Measurements from ENCODE around the gene PACS2. TPM values are rescaled to one million over a fixed set of nuclear protein-coding genes. Genes with fewer than 3 reads are reported as not detected.

Gene PACS2
- total and polyA plus RNA-seq, 2 experiments from 2014 or later, result 41.1 to 54.5 TPM

- Histone ChIP-seq H3K4me3 (no peak overlapping the region), H3K9me2 (replicated peaks; ENCODE audit: insufficient read depth) (no peaks in the 10 kb centered on the region), H3K4me1 (ENCODE audit: insufficient read depth) (peaks cover 5% of the 10 kb centered on the region), H3K4me2 (no peak overlapping the region), H3K27me3 (no peaks in the 10 kb centered on the region), H4K20me1 (ENCODE audit: insufficient read depth, poor library complexity, severe bottlenecking) (peaks cover 10% of the 10 kb centered on the region), H2AFZ (no peak overlapping the region), H3K36me3 (replicated peaks; ENCODE audit: insufficient read depth, low read depth) (no peaks in the 10 kb centered on the region), H3K27ac (no peak overlapping the region), H3K9me3 (ENCODE audit: low read depth) (no peaks in the 10 kb centered on the region), H3K79me2 (peaks cover 13% of the 10 kb centered on the region)
- WGBS (ENCODE audit: low lambda C conversion rate, missing lambda C conversion rate), result 77% methylated on average over 6 of the region's 6 CpGs
- TF ChIP-seq EZH2 (IDR thresholded peaks at IDR 0.05; ENCODE audit: borderline replicate concordance) (no peak), CTCF (IDR thresholded peaks at IDR 0.05; ENCODE audit: poor library complexity) (no peak), EZH2phosphoT487 (IDR thresholded peaks at IDR 0.05; ENCODE audit: low read depth, severe bottlenecking, unreplicated experiment) (no peak)
- DNase-seq (ENCODE audit: low spot score), result no peak
Observed at GRCh38 chr14:105303949-105304348, 10.6 kb upstream of the PACS2 start.

- WGBS (ENCODE audit: low lambda C conversion rate, missing lambda C conversion rate), result 82% methylated on average over 9 of the region's 9 CpGs
- DNase-seq (ENCODE audit: low spot score), result no peak
- no peak overlapping the region for H3K27ac ChIP-seq
- no peaks in the 10 kb centered on the region for H3K9me2 ChIP-seq (replicated peaks; ENCODE audit: insufficient read depth)
- H3K79me2 ChIP-seq, result peaks cover 6% of the 10 kb centered on the region
- H3K4me3 ChIP-seq, result no peak overlapping the region
- H3K36me3 ChIP-seq (replicated peaks; ENCODE audit: insufficient read depth, low read depth), result no peaks in the 10 kb centered on the region
- H2AFZ ChIP-seq, result no peak overlapping the region
- H3K27me3 ChIP-seq, result no peaks in the 10 kb centered on the region
- TF ChIP-seq CTCF (IDR thresholded peaks at IDR 0.05; ENCODE audit: poor library complexity), result no peak
- no peak for TF ChIP-seq EZH2phosphoT487 (IDR thresholded peaks at IDR 0.05; ENCODE audit: low read depth, severe bottlenecking, unreplicated experiment)
- TF ChIP-seq EZH2 (IDR thresholded peaks at IDR 0.05; ENCODE audit: borderline replicate concordance), result no peak
- H3K4me2 ChIP-seq, result no peak overlapping the region
- no peaks in the 10 kb centered on the region for H3K4me1 ChIP-seq (ENCODE audit: insufficient read depth)
- no peaks in the 10 kb centered on the region for H3K9me3 ChIP-seq (ENCODE audit: low read depth)
- H4K20me1 ChIP-seq (ENCODE audit: insufficient read depth, poor library complexity, severe bottlenecking), result peaks cover 4% of the 10 kb centered on the region
Observed at GRCh38 chr14:105304565-105304964, 10.0 kb upstream of the PACS2 start.

- no peak overlapping the region for H3K4me2 ChIP-seq
- TF ChIP-seq EZH2phosphoT487 (IDR thresholded peaks at IDR 0.05; ENCODE audit: low read depth, severe bottlenecking, unreplicated experiment), result no peak
- TF ChIP-seq EZH2 (IDR thresholded peaks at IDR 0.05; ENCODE audit: borderline replicate concordance), result no peak
- TF ChIP-seq CTCF (IDR thresholded peaks at IDR 0.05; ENCODE audit: poor library complexity), result no peak
- DNase-seq (ENCODE audit: low spot score), result no peak
- no peaks in the 10 kb centered on the region for H3K4me1 ChIP-seq (ENCODE audit: insufficient read depth)
- no peak overlapping the region for H2AFZ ChIP-seq
- no peaks in the 10 kb centered on the region for H3K9me2 ChIP-seq (replicated peaks; ENCODE audit: insufficient read depth)
- no peaks in the 10 kb centered on the region for H3K9me3 ChIP-seq (ENCODE audit: low read depth)
- H3K79me2 ChIP-seq, result no peaks in the 10 kb centered on the region
- no peak overlapping the region for H3K4me3 ChIP-seq
- no peaks in the 10 kb centered on the region for H3K27me3 ChIP-seq
- no peaks in the 10 kb centered on the region for H3K36me3 ChIP-seq (replicated peaks; ENCODE audit: insufficient read depth, low read depth)
- WGBS (ENCODE audit: low lambda C conversion rate, missing lambda C conversion rate), result 88% methylated on average over 9 of the region's 9 CpGs
- no peaks in the 10 kb centered on the region for H4K20me1 ChIP-seq (ENCODE audit: insufficient read depth, poor library complexity, severe bottlenecking)
- peak overlapping the region; percentile 48 for H3K27ac ChIP-seq
Observed at GRCh38 chr14:105305345-105305744, 9.2 kb upstream of the PACS2 start.

GRCh38 chr14:105305791-105306190 lies 8.8 kb upstream of the PACS2 start:
- Histone ChIP-seq H3K36me3 (replicated peaks; ENCODE audit: insufficient read depth, low read depth) (no peaks in the 10 kb centered on the region), H3K9me3 (ENCODE audit: low read depth) (no peaks in the 10 kb centered on the region), H3K27me3 (no peaks in the 10 kb centered on the region), H3K4me2 (no peak overlapping the region), H3K4me1 (ENCODE audit: insufficient read depth) (no peaks in the 10 kb centered on the region), H2AFZ (no peak overlapping the region), H4K20me1 (ENCODE audit: insufficient read depth, poor library complexity, severe bottlenecking) (no peaks in the 10 kb centered on the region), H3K4me3 (no peak overlapping the region), H3K9me2 (replicated peaks; ENCODE audit: insufficient read depth) (no peaks in the 10 kb centered on the region), H3K79me2 (no peaks in the 10 kb centered on the region), H3K27ac (peak overlapping the region; percentile 48)
- DNase-seq (ENCODE audit: low spot score), result no peak
- 74% methylated on average over 9 of the region's 9 CpGs for WGBS (ENCODE audit: low lambda C conversion rate, missing lambda C conversion rate)
- TF ChIP-seq CTCF (IDR thresholded peaks at IDR 0.05; ENCODE audit: poor library complexity), result no peak
